NCI-H774 (cell line): ENCODE results near the gene GCLC.
"Not testable (repeated sequence)": the region's sequence is repeated elsewhere in the genome, so short reads cannot be mapped to it uniquely, and the experiment has no call there.

Source experiments
- DNase-seq: peaks from one replicate; lab custom pipeline; 2025; lab: John Stamatoyannopoulos, UW

GCLC gene

GRCh38 chr6:53556986-53557715 is 12.2 kb upstream of the GCLC start:
- no peak for DNase-seq

DNA sequence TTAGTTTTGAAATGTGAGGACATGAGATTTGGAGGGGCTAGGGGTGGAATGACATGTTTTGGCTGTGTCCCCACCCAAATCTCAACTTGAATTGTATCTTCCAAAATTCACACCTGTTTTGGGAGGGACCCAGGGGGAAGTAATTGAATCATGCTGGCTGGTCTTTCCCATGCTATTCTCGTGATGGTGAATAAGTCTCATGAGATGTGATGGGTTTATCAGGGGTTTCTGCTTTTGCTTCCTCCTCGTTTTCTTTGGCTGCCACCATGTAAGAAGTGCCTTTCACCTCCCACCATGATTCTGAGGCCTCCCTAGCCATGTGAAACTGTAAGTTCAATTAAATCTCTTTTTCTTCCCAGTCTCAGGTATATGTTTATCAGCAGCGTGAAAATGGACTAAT is 8.7 kb upstream of the GCLC start:
- DNase-seq, result not testable (repeated sequence)

- DNase-seq, result not testable (repeated sequence)
Measured at GRCh38 chr6:53551681-53552080, 6.8 kb upstream of the GCLC start.

DNA sequence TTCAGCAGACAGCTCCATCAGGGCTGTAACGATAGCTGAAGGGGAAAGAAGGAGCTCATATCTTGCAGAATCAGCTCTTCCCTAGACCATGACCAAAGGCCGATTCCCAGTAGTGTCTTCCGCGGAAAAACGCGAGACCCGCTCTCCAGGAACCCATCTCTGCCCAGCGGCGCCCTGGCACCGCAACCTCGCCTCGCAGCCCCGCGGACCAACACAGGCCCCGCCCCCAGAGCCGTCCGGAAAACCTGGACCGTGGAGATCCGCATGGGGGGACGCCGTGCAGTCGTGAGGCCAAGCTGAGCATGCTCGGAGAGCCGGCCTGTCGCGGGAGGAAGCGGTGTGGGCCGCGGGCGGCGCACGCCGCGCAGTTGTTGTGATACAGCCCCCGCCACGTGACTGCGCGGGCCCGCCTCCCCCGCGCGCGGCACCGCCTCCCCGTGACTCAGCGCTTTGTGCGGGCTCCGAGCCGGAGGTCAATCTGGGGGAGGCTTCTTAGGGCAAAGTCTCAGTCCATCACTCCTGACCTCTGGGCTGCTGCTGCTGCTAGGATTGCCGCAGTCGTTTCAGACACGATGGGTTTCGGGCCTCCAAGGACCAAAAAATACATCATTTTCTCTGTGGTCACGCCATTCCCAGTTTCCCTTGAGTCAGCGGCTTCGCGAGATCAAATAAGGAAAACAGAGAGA is 3.1 kb upstream of the GCLC start:
- DNase-seq, result peak; percentile 92

- no peak for DNase-seq
Measured at GRCh38 chr6:53547166-53547810, 2.4 kb upstream of the GCLC start.

- DNase-seq, result no peak
Measured at GRCh38 chr6:53546281-53546680, 1.4 kb upstream of the GCLC start.

GRCh38 chr6:53544217-53544469 is 758 bp downstream of the GCLC start:
- DNase-seq, result no peak

DNA sequence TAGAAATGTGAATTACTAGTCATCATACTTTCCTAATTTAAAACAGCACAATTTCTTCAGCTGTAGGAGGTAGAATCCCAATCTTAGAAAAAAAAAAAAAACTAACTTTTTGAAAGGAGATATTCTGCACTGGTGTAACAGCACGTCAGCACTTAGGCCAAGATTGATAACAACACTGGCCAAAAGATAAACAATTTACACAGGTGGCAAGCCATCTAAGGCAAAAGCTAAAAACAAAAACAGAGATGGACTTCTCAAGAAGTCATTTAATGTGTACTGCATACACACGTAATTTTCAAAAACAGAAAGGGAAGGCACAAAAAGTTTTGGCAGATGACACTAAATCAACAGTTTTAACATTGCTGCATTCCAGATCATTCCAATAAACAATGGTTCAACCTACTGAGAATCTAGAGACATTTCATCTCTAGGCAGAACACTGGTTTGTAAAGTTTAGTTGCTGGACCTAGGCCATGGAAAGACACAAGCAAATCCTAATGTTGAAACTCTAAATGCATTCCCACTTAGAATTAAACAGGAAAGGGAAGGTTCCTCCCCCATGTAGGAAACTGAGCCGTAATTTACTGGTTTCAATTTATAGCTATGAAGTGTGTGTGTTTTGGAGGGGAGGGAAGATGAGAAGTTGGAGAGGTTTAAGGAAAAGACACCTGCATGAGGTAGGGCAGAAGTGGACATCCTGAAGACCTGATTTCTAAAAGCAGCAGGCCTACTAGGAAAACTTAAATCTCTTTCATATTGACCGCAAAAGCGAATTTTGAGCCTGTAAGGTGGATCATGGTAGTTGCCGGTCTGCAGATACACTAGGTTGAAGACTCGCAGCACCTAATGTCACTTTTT is 1.3 kb downstream of the GCLC start:
- no peak for DNase-seq

DNA sequence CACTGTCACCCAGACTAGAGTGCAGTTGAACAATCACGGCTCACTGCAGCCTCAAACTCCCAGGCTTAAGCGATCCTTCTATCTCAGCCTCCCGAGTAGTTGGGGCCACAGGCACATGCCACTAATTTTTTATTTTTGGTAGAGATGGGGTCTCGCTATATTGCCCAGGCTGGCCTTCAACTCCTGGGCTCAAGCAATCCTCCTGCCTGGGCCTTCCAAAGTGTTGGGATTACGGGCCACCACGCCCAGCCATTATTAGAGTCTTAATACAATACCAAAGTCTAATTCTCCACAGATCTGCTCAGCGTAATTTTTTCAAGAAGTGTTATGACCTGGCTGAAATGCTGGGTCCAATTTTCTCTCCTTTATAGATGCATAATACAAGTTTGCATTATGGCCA is 3.0 kb downstream of the GCLC start:
- DNase-seq, result no peak

DNA sequence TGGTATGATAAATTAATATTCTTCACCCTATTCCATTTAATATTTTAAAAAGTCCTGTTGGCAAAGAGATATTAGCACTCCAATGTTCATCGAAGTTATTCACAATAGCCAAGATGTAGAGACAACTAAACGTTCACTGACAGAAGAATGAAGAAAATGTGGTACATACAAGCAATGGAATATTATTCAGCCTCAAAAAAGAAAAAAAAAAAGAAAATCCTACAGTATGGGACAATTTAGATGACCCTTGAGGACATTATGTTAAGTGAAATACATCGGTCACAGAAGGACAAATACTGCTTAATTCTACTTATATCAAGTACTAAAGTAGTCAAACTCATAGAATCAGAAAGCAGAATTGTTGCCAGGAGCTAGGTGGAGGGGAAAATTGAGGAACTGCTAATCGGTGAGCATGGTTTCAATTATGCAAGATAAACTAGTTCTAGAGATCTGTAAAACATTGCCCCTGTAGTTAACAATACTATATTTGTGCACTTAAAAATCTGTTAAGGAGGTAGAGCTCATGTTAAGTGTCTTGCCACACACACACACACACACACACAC is 4.7 kb downstream of the GCLC start:
- no peak for DNase-seq

GRCh38 chr6:53539561-53539960 is 5.3 kb downstream of the GCLC start:
- no peak for DNase-seq

GRCh38 chr6:53536561-53536960 is 8.3 kb downstream of the GCLC start:
- no peak for DNase-seq

- no peak for DNase-seq
Measured at GRCh38 chr6:53532942-53533341, 12.0 kb downstream of the GCLC start.

GRCh38 chr6:53532061-53532797 is 12.7 kb downstream of the GCLC start:
- DNase-seq, result no peak

GRCh38 chr6:53530780-53531386 is 14.0 kb downstream of the GCLC start:
- DNase-seq, result no peak

GRCh38 chr6:53530346-53530745 is 14.6 kb downstream of the GCLC start:
- peak; percentile 10 for DNase-seq

GRCh38 chr6:53529324-53530036 is 15.4 kb downstream of the GCLC start:
- DNase-seq, result no peak

GRCh38 chr6:53528107-53528506 is 16.8 kb downstream of the GCLC start:
- no peak for DNase-seq

GRCh38 chr6:53527249-53527765 is 17.6 kb downstream of the GCLC start:
- DNase-seq, result peak; percentile 61

- peak; percentile 69 for DNase-seq
Measured at GRCh38 chr6:53526000-53526399, 18.9 kb downstream of the GCLC start.
